Measurements from ENCODE around the gene HAPSTR1.
A peak's percentile ranks its signal among the peaks of the same experiment; 100 is the strongest.

The HAPSTR1 gene

GRCh38 chr16:9056061-9056460 lies 35.4 kb upstream of the HAPSTR1 start:
- no peak for FAIRE-seq
- no peak for TF ChIP-seq POLR2A (IDR thresholded peaks at IDR 0.05; ENCODE audit: low read depth, low read length)

GRCh38 chr16:9058211-9058610 lies 33.2 kb upstream of the HAPSTR1 start:
- FAIRE-seq = no peak
- DNase-seq (ENCODE audit: insufficient read length, low spot score) = no peak
- TF ChIP-seq POLR2A (IDR thresholded peaks at IDR 0.05; ENCODE audit: low read depth, low read length) = no peak

More at GRCh38 chr16:9056061-9056460, 35.4 kb upstream of the HAPSTR1 start:
- DNase-seq (ENCODE audit: insufficient read length, low spot score) = no peak

GRCh38 chr16:9060225-9060624 lies 31.2 kb upstream of the HAPSTR1 start:
- TF ChIP-seq POLR2A (IDR thresholded peaks at IDR 0.05; ENCODE audit: low read depth, low read length) = no peak
- FAIRE-seq (no peak), DNase-seq (ENCODE audit: insufficient read length, low spot score) (no peak)

GRCh38 chr16:9061358-9061813 lies 30.1 kb upstream of the HAPSTR1 start:
- FAIRE-seq (no peak), DNase-seq (ENCODE audit: insufficient read length, low spot score) (no peak)
- no peak for TF ChIP-seq POLR2A (IDR thresholded peaks at IDR 0.05; ENCODE audit: low read depth, low read length)

- no peak for TF ChIP-seq POLR2A (IDR thresholded peaks at IDR 0.05; ENCODE audit: low read depth, low read length)
- no peak for DNase-seq (ENCODE audit: insufficient read length, low spot score)
- FAIRE-seq = no peak
Observed at GRCh38 chr16:9062301-9062700, 29.1 kb upstream of the HAPSTR1 start.

GRCh38 chr16:9065077-9065476 lies 26.4 kb upstream of the HAPSTR1 start:
- no peak for TF ChIP-seq POLR2A (IDR thresholded peaks at IDR 0.05; ENCODE audit: low read depth, low read length)
- FAIRE-seq (no peak), DNase-seq (ENCODE audit: insufficient read length, low spot score) (no peak)

GRCh38 chr16:9068886-9069285 lies 22.6 kb upstream of the HAPSTR1 start:
- TF ChIP-seq POLR2A (IDR thresholded peaks at IDR 0.05; ENCODE audit: low read depth, low read length) = no peak
- DNase-seq (ENCODE audit: insufficient read length, low spot score) (no peak), FAIRE-seq (no peak)

GRCh38 chr16:9070254-9070653 lies 21.2 kb upstream of the HAPSTR1 start:
- FAIRE-seq (no peak), DNase-seq (ENCODE audit: insufficient read length, low spot score) (no peak)
- no peak for TF ChIP-seq POLR2A (IDR thresholded peaks at IDR 0.05; ENCODE audit: low read depth, low read length)

- FAIRE-seq = no peak
- TF ChIP-seq POLR2A (IDR thresholded peaks at IDR 0.05; ENCODE audit: low read depth, low read length) = no peak
Observed at GRCh38 chr16:9071377-9071776, 20.1 kb upstream of the HAPSTR1 start.

GRCh38 chr16:9072806-9073341 lies 18.6 kb upstream of the HAPSTR1 start:
- TF ChIP-seq POLR2A (IDR thresholded peaks at IDR 0.05; ENCODE audit: low read depth, low read length) = no peak
- DNase-seq (ENCODE audit: insufficient read length, low spot score) (no peak), FAIRE-seq (no peak)

More at GRCh38 chr16:9071377-9071776, 20.1 kb upstream of the HAPSTR1 start:
- DNase-seq (ENCODE audit: insufficient read length, low spot score) = no peak

- no peak for TF ChIP-seq POLR2A (IDR thresholded peaks at IDR 0.05; ENCODE audit: low read depth, low read length)
- DNase-seq (ENCODE audit: insufficient read length, low spot score) (no peak), FAIRE-seq (no peak)
Observed at GRCh38 chr16:9075299-9076071, 16.0 kb upstream of the HAPSTR1 start.

- no peak for TF ChIP-seq POLR2A (IDR thresholded peaks at IDR 0.05; ENCODE audit: low read depth, low read length)
- DNase-seq (ENCODE audit: insufficient read length, low spot score) = peak; percentile 51
- FAIRE-seq = peak; percentile 92
Observed at GRCh38 chr16:9077091-9077809, 14.2 kb upstream of the HAPSTR1 start.

GRCh38 chr16:9078467-9079429 lies 12.7 kb upstream of the HAPSTR1 start:
- FAIRE-seq (peak; percentile 65), DNase-seq (ENCODE audit: insufficient read length, low spot score) (peak; percentile 51)

All from H54 (cell line).